SH-SY5Y (cell line): ENCODE data around the gene GALNT2.

Source experiments
- GATA2 ChIP-seq: IDR thresholded peaks from 2 replicates; pipeline ENCODE4 v1.6.1; 2011; ENCODE audit warnings: mild to moderate bottlenecking, low read depth, low read length
- GATA3 ChIP-seq: IDR thresholded peaks from 2 replicates; pipeline ENCODE4 v1.6.1; 2011; ENCODE audit warnings: low read depth, mild to moderate bottlenecking, low read length, moderate library complexity

- TF ChIP-seq GATA3, result no peak
- no peak for TF ChIP-seq GATA2
Observed at GRCh38 chr1:230086151-230086550, 19.1 kb downstream of the GALNT2 start.
